ENCODE results near the gene GREB1L. TPM values are rescaled to one million over a fixed set of nuclear protein-coding genes. Genes with fewer than 3 reads are reported as not detected.
"Not testable (repeated sequence)": the region's sequence is repeated elsewhere in the genome, so short reads cannot be mapped to it uniquely, and the experiment has no call there.

Gene GREB1L
- total RNA-seq, 1 donor from 2014 or later: 8.0 TPM

GRCh38 chr18:21336846-21337245 lies 94.8 kb downstream of the GREB1L start:
- ATAC-seq (ENCODE audit: poor library complexity) (no peak), DNase-seq (no peak)
- intact Hi-C loops (cut with DNase I): no loop called here

GRCh38 chr18:21341141-21341540 lies 99.1 kb downstream of the GREB1L start:
- no peak for DNase-seq
- ATAC-seq (ENCODE audit: poor library complexity): no peak
- intact Hi-C loops (cut with DNase I): no loop called here

- ATAC-seq (ENCODE audit: poor library complexity): no peak
- DNase-seq: no peak
- intact Hi-C loops (cut with DNase I): no loop called here
These were observed 100.3 kb downstream of the GREB1L start for GRCh38 chr18:21342372-21342771.

GRCh38 chr18:21344860-21345259 lies 102.8 kb downstream of the GREB1L start:
- ATAC-seq (ENCODE audit: poor library complexity): no peak
- intact Hi-C loops (cut with DNase I): no loop called here
- no peak for DNase-seq

DNA sequence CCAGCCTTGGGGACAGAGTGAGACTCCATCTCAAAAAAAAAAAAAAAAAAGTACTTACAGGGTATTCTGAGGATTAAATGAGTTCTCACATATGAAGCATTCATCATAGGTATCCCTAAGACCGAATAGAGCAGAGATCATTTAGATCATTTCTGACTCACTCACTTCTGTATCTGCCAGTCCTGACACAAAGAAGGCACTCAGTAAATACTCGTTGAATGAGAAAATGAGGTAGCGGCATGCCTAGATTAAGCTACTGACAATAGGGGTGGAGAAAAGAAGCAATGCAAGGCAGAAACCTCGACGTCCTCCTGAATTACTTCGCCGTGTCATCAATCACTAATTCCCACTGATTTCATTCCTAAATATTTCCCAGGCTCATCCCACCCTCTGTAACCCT lies 103.8 kb downstream of the GREB1L start:
- intact Hi-C loops (cut with DNase I): no loop called here
- ATAC-seq (ENCODE audit: poor library complexity) (no peak), DNase-seq (no peak)

- intact Hi-C loops (cut with DNase I): no loop called here
- ATAC-seq (ENCODE audit: poor library complexity) (no peak), DNase-seq (no peak)
These were observed 117.7 kb downstream of the GREB1L start for GRCh38 chr18:21359746-21360145.

GRCh38 chr18:21361307-21361880 lies 119.4 kb downstream of the GREB1L start:
- ATAC-seq (ENCODE audit: poor library complexity): no peak
- DNase-seq: no peak
- intact Hi-C loops (cut with DNase I): no loop called here

DNA sequence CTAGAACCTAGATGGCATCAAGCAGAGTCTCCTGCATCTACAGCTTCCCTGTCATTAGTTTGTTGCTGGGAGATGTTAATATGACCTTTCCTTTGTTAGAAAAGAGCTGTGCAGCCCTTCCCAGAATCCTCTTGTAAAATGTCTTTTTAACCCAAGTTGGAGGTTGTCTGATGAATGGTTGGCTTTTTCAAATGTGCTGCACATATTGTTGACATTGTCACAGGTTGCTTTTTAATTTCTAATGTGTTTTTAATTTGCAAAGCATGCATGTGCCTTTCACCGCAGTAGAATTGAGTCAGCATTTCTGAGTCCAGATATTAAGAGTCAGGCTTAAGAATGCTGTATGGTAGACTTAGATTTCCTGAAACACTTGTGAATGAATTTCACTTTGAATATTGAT lies 120.8 kb downstream of the GREB1L start:
- intact Hi-C loops (cut with DNase I): no loop called here
- no peak for ATAC-seq (ENCODE audit: poor library complexity)

GRCh38 chr18:21363348-21363747 lies 121.3 kb downstream of the GREB1L start:
- ATAC-seq (ENCODE audit: poor library complexity) (no peak), DNase-seq (no peak)
- intact Hi-C loops (cut with DNase I): no loop called here

More for the DNA sequence above, 120.8 kb downstream of the GREB1L start:
- DNase-seq: no peak

DNA sequence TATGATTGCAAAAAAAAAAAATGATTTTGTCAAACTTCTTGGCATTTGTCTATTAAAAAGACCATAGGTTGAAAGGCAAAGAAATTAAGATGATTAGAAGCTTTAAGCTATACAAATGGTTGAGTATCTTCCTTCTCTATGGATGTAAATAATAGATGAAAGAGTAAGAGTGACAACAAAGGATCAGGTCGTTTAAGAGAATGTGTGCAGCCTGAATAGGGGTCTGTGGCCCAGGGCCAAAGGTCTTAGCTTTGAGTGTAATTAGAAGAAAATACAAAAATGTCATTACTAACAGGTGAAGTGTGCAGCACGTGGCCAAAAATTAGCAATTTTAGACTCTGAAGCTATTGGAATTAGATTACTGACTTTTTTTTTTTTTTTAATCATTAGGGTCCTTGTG lies 122.4 kb downstream of the GREB1L start:
- intact Hi-C loops (cut with DNase I): no loop called here
- DNase-seq (no peak), ATAC-seq (ENCODE audit: poor library complexity) (no peak)

- ATAC-seq (ENCODE audit: poor library complexity) (no peak), DNase-seq (no peak)
- intact Hi-C loops (cut with DNase I): no loop called here
These were observed 124.9 kb downstream of the GREB1L start for GRCh38 chr18:21366896-21367295.

DNA sequence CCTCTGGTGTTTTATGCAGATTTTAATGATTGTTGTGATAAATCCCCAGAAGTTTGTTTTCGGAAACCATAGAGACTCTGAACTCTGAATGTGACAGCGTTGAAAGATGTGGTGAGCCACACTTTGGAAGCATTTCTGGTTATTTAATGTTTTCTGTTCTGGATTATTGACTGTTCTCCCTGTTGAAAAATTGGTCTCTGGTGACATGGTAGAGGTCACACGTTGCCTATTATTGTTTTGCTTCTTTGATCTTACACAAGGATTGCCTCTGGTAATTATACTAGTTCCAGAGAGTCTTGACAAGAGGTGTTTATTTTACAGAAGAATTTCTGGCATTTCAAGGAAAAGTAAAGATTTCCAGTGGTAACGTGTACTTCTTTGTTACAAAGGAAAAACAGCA lies 127.1 kb downstream of the GREB1L start:
- no peak for ATAC-seq (ENCODE audit: poor library complexity)
- intact Hi-C loops (cut with DNase I): no loop called here
- DNase-seq: no peak

DNA sequence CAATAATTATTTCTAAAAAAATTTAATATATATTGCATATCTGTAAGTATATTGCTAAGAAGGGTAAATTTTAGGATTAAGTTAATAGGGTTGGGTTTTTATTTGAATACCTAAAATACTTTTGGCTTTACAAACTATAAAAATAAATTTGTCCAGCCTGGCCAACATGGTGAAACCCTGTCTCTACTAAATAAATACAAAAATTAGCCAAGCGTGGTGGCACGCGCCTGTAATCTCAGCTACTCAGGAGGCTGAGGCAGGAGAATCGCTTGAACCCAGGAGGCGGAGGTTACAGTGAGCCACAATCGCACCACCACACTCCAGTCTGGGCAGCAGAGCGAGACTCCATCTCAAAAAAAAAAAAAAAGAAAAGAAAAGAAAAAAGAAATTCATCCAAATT lies 127.6 kb downstream of the GREB1L start:
- DNase-seq; intact Hi-C loops (cut with DNase I); ATAC-seq (ENCODE audit: poor library complexity): not testable (repeated sequence)

GRCh38 chr18:21383031-21383430 lies 141.0 kb downstream of the GREB1L start:
- intact Hi-C loops (cut with DNase I): no loop called here
- no peak for ATAC-seq (ENCODE audit: poor library complexity)
- no peak for DNase-seq

DNA sequence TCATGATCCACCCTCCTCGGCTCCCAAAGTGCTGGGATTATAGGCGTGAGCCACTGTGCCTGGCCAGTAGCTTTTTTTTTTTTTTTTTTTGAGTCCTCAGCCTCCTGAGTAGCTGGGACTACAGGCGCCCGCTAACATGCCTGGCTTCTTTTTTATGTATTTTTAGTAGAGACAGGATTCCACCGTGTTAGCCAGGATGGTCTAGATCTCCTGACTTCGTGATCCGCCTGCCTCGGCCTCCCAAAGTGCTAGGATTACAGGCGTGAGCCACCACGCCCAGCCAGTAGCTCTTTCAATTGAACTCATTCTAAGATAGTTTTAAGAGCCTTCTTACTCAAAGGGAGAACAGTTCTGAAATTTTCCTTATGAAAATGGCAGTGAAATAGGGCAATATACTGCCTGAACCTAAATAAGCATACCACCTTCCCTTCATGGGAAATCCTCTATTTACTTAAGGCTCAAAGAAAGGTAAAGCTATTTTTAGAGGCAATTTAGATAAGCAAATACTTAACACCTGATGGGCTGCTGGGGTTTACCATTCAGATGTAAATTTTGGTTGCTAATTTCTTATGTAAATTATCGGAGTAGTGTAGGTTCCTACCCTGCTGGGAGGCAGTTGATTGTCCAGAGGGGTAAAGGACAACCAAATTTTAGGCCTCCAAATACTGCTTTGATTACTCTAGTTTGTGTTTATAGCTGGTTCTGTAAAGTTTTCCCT lies 144.7 kb downstream of the GREB1L start:
- ATAC-seq (ENCODE audit: poor library complexity) (no peak), DNase-seq (no peak)
- intact Hi-C loops (cut with DNase I): no loop called here

DNA sequence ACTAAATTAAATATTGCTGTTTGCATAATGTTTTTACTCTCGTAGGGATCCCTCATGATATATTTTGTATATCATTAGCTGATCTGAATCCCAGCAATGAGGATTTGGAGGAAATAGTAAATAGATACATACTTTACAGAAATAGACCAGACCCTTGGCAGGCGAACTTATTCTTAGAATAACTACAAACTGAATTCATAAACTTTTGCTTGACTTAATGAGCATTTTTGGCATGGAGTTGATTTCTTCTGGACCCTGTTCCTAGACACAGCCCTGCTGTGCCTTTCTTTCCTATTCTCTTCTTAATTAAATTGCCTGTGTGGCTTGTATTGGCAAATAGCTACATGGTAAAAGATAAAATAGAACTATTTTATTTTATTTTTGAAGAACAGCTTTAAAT lies 145.9 kb downstream of the GREB1L start:
- DNase-seq (no peak), ATAC-seq (ENCODE audit: poor library complexity) (no peak)
- intact Hi-C loops (cut with DNase I): no loop called here

- ATAC-seq (ENCODE audit: poor library complexity) (no peak), DNase-seq (no peak)
- intact Hi-C loops (cut with DNase I): no loop called here
These were observed 147.3 kb downstream of the GREB1L start for GRCh38 chr18:21389283-21389682.

- DNase-seq (no peak), ATAC-seq (ENCODE audit: poor library complexity) (no peak)
- intact Hi-C loops (cut with DNase I): no loop called here
These were observed 147.9 kb downstream of the GREB1L start for GRCh38 chr18:21389903-21390302.

GRCh38 chr18:21391074-21391673 lies 149.1 kb downstream of the GREB1L start:
- intact Hi-C loops (cut with DNase I): no loop called here
- DNase-seq: no peak
- no peak for ATAC-seq (ENCODE audit: poor library complexity)

GRCh38 chr18:21393986-21394385 lies 152.0 kb downstream of the GREB1L start:
- intact Hi-C loops (cut with DNase I): no loop called here
- ATAC-seq (ENCODE audit: poor library complexity): peak; percentile 97
- no peak for DNase-seq

Measured in Right ventricle myocardium superior (tissue), 1 donor.